Renal cortex interstitium (tissue), 11 donors: ENCODE results near the gene CALM1. TPM values are rescaled to one million over a fixed set of nuclear protein-coding genes. Genes with fewer than 3 reads are reported as not detected.
A peak's percentile ranks its signal among the peaks of the same experiment; 100 is the strongest.

ENCODE experiments used
- DNase-seq, 11 donors: peaks; one replicate each; pipeline ENCODE4 v3.0.0-alpha.2; 2013; ENCODE audit warnings: low read depth in 9 of 11, low spot score in 4 of 11; ENCODE audit errors: extremely low read depth in 1 of 11
- polyA plus RNA-seq, 3 donors: library from polyadenylated mRNA; unstranded; fragments of 120-200 nt; gene quantifications; one replicate each; pipeline ENCODE4 v1.2.1, GENCODE V29; 2013; ENCODE audit not compliant: insufficient read length in 3 of 3

Gene CALM1
- polyA plus RNA-seq, 3 donors = 325 to 393 (median 356) TPM

DNA sequence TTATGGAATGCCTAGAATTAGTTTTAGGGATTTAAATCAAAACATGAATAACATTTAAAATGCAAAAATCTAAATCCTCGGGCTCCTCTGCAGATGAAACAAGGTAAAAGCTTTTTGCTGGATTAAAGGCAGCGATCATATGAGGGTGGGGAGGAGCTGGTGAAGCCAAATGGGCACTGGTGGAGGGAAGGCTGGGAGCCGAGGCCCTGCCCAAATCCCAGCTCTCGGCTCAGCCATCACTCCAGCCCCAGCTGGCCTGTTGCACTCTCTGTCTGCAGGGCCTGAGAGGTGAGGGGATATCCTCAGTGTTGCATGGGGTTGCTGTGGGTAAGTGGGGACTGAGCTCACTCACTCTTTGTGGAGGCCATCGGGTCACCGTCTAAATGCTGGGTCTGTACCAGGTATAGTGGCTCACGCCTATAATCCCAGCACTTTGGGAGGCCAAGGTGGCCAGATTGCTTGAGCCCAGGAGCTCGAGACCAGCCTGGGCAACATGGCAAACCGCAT is 28.6 kb downstream of the CALM1 start:
- no peak for DNase-seq

DNA sequence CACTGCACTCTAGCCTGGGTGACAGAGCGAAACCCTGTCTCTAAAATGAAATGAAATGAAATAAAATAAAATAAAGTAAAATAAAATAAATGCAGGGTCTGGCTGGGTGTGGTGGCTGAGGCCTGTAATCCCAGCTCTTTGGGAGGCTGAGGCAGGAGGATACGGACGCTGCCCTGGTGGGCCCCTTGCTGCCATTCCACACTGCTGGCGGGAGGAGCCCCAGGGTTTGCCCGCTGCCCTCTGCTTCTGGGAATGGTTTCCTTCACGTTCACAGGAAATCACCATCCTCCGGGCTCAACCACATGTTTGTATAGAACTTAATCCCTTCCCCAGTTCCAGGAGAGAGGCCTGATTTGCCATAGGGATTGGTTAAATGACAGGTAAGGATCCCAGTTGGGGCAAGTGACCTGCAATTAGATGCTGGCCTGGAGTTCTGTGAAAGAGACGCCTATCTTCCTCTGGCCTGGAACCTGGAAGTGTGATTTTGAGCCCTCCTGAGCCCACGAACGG is 29.3 kb downstream of the CALM1 start:
- no peak for DNase-seq

DNA sequence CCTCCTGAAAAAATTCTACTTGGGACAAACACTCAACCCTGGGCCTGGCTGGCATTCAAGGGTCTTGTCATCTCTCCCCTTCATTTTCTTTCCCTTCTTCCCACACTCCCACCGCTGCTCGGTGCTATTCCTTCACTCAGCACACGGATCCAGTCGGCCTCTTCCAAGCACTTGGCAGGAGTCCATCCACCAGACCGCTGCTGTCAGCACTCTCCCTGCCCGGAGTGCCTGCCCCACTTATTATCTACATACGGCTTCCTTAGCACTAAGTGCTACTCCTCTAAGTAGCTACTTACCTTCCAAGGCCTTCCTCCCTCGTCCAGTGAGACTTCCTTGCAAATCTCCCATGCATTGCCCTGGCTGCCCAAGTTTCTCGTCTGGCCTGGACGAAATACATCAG is 29.8 kb downstream of the CALM1 start:
- no peak for DNase-seq

DNA sequence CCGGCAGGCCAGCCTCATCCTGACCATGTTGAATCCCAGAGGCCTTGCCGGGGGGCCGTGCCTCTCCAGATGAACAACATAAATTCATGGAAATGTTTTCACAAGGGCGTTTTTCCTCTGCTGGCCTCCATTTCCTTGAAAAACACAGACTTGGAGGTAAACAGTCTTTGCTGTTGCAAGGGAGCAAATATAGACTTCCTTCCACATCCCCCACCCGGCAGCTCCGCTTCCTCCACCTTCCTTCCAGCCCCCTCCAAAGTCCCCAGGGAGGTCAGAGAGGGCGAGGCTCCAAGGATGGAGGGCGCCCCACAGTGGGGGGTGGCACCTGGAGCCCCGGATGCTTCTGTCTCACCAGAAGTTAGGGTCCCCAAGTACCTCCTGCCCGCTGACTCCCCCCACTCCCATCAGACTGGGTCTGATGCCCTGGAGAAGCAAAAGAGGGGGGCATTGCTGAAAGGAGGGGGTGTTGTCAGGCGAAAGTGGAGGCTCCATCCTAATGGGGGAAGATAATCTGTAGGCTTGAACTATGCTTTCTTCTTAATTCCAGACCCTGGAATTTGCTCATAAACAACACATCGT is 31.1 kb downstream of the CALM1 start:
- DNase-seq = no peak

DNA sequence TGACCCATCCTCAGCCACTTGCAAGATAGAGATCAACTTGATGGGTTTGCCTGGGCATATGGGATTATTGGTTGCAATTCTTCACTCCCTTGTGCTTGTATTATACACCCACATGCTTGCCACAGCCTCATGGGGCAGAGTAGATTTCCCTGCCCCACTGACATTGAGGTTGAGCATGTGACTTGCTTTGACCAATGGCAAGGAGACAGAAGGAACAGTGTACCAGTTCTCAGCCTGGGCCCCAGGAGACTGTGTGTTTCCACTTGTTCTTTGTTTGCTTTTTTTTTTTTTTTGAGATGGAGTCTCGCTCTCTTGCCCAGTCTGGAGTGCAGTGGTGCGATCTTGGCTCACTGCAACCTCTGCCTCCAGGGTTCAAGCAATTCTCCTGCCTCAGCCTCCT is 31.8 kb downstream of the CALM1 start:
- DNase-seq = no peak

DNA sequence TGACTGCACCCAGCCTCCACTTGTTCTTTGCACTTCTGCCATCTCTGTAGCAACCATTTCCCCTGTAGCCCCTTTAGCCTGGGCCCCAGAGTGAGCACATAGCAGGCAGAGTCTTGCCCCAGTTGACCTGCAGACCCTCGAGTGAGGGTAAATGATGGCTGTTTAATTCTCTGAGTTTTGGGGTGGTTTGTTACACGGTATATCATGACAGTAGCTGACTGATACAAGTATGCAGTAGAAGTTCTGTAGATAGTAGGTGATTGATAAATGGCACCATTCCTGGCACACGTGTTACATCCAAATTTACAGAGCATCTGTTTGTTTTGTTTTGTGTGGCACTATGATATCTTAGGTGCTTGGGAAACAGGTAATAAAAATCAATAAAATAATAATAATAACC is 32.4 kb downstream of the CALM1 start:
- no peak for DNase-seq

DNA sequence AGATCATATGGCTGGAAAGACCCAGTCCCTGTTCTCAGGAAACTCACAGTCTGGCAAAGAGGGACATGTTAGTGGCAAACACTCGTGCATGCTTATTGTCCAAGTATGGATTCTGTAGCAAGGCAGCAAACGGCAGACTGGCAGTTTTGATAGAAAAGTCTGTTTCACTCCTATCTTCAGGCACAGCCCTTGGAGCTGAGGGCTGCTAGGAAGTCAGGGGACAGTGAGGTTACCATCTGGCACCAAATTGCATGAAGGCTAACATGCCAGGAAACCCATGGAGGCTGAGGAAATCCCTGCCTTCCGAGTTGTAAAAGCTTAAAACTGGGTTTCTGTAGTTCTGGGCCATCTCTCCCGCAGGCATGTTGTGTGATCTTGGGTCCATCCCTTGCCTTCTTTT is 32.9 kb downstream of the CALM1 start:
- no peak for DNase-seq

DNA sequence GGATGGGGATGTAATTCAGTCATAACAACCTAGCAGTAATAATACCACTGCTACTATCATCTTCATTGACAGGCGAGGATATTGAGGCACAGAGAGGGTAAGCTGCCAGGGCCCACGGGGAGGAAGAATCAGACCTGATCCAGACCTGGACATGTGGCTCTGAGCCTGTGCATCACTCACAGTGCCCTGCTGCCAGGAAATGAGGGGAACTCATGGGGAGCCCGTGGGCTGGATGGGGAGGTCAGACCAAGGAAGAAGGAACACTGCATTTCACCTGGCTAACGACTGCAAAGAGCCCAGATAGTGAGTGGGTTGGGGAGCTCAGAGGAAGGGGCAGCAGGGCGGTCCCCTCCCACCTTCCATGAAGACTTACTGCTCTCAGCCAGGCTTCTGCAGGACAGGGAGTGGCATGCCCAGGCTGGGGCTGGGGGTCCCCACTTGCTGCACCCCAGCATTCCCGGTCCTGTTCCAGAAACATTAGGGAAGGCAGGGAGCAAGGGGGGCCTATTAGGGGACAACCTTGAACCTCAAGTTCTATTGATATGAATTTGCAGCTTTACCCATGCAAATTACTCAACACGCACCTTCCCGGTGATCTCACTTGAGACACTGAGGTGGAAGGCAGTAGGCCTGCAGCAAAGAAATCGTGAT is 37.7 kb downstream of the CALM1 start:
- no peak for DNase-seq

DNA sequence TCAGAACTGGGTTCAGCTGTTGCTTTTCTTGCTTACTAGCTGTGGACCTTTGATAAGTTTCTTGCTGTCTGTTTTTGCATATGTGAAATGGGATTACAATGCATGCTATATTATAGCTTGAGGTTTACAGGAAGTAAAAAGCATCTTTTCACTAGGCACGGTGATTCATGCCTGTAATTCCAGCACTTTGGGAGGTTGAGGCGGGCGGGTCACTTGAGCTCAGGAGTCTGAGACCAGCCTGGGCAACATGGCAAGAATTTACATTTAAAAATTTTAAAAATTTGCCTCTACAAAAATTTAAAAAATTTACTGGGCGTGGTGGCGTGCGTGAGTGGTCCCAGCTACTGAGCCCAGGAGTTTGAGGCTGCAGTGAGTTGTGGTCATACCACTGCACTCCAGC is 42.0 kb downstream of the CALM1 start:
- DNase-seq = no peak

DNA sequence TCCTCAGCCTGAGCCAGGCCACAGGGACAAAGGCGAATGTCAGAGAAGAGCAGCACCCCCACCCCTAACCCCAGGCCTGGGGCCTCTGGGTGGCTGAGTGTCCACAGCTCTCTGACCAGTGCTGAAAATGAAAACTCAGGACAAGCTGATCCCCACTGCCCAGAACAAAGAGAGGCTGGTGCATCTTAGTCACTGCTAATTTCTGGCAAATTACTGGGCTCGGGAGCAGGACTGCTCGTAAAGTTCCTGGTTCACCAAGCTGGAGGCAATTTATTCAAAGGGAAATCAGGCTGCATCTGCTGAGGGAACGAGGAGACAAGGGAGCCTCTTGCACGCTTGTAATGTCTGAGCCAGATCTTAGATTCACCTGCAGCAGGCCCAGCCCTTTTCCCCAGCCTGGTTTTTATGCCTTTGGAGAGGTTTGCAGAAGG is 43.2 kb downstream of the CALM1 start:
- DNase-seq = no peak

DNA sequence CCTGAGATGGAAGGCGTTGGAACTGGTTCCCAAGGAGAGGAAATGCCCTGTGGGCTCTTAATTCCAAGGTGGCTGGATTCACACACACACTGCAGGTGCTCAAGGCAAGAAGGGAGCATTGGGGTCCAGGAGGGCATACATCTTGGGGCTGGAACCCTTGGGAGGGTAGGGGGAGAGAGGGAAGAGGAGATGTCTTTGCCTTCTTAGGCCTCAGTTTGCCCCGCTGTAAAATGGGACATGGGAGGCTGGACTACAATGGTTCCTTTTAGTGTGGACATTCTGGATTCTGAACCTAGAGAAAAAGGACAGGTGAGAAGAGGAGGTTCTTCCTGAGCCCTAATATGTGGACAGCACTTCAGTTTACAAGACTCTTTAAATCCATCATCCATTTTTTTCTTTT is 43.8 kb downstream of the CALM1 start:
- DNase-seq = no peak

DNA sequence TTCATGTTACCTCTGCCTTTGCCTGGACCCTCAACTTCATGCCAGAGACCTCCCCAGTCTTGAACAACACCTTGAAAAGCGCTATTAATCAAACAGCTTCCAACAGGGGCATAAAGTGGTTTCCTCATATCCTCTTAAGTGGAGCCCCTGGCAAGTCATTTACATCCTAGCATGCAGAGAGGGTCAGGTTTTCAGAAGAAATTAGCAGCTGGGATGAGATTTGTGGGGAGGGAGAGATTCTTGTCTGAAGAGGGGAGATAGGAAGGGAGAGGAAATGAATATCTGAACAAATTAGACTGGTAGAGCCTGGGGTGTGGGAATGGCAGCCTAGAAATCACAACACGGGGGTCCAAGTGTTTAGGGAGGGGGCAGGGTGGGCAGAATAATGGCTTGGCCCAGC is 45.6 kb downstream of the CALM1 start:
- no peak for DNase-seq

DNA sequence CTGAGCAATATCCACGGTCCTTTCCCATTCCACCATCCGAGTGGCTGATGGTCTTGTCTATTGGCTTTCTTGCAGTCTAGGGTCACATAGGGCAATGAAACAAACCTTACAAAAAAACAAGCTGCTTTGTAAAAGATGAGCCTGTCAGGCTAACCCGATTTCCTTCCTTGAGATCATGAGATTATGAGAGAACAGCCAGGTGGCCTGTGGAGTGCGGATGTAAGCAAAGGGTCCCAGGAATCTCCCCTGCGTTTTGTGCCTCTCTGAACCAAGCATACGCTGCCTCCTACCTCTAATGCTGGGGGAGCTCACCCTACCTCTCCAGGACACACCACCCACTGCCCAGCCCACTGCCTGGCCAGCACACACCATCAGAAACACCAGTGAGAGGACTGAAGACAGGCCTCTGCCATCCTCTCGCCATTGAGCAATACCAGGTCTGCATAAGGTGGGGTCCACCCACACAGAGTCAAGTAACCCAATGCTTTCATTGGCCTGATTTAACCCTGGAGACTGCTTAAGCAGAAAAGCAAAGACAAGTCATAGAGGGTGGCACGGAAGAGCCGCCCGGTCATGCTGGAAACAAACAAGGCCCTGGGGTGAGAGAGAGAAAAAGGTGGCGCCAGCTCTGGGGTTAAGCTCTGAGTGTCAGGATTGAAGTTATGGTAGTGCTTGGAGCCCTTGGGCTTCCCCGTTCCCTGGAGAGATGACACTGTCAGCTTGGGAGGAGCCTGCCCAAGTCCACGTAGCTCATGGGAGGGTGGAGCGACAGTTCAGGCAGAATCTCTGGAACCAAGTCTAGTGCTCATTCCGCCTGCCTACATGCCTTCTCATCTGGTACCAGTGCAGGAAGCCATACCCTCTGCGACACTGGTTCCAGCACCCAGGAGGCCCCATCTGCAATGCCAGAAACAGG is 46.6 kb downstream of the CALM1 start:
- DNase-seq = no peak

DNA sequence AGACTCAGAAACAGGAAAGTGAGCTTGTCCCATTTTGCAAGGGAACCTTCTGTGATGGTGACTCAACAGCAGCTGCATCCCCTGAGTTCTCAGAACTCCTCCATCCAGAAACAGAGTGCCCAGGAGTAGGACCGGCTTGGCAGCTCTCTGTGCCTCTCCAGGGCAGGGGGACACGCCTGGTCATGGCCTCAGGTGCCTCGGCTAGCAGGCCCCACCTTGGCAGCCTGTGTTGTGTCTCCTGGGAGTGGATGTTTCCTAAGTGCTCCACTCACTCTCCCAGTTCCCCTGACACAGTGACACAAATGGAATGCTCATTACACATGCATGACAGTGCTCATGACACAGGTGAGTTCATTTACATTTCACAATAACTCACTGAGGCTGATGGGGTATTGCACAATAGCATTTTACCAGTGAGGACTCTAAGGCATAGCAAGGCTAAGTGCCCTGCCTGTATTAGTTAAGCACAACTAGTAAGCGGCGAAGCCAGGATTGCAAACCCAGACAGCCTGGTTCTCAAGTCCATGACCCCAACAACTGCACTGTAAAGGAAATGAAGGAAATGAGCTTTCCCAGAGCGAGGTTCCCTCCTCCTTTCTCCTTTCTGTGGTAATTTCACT is 47.4 kb downstream of the CALM1 start:
- peak in 1 of 11 donors; percentile 52 for DNase-seq

DNA sequence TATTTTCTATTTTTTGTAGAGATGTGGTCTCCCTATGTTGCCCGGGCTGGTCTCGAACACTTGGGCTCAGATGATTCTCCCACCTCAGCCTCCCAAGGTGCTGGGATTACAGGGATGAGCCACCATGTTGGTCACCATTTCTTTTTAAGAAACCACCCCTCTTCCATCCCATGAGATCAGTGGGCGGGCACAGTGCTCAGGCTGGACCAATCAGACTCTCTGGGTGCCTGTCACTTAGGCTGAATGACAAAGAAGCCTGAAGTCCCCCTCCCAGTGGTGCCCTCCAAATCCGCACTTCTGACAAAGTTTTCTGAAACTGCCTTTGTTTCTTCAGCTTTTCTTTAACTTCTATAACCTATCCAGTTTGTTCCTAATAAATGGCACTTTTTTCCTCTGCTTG is 48.2 kb downstream of the CALM1 start:
- DNase-seq = no peak

DNA sequence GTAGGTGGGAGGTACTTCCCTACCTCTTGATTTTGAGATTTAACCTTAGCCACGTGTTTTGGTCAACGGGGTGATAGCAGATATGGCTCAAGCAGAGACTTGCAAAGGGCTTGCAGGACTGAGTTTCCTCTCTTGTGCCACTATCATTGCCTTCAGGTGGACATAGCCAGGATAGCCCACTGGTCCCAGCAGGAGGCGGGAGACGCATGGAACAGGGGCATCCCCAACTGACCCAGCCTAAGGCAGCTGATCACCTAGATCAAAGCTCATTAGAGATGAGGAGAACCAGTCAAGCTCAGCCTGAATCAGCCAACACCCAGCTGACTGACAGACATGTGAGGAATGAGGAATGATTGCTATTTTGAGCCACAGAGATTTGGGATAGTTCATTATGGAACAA is 49.6 kb downstream of the CALM1 start:
- DNase-seq = no peak

DNA sequence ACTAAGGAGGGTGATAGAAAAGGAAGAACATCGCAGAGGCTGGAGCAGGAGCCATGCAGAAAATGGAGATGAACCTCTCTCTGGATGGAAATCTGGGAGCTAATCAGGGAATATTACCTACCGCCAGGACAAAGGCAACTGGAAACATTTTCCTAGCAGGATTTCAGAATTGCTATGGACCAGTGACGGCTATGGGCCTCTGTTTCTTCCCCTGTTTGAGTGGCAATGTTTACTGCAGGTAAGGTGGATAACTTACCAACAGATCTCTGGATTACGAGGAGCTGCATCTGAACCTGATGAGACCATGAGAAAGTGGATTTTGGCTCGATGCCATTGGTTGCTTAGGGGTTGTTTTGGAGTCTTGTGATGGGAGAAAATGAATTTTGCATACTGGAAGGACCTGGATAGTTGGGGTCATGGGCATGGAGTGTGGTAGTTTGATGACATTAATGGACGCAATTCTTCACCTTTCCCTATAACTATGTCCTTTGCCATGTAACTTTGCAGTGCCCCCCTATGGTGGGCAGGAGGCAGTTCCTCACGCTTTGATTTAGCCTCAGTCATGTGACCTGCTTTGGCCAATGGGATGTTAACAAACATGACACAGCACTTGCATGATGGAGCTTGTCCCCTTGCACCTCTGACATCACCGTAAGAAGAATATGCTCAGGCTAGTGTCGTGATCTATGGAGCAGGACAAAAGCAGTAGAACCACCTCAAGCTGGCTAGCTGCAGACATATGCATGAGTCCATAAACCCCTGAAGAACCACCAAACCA is 51.1 kb downstream of the CALM1 start:
- no peak for DNase-seq

DNA sequence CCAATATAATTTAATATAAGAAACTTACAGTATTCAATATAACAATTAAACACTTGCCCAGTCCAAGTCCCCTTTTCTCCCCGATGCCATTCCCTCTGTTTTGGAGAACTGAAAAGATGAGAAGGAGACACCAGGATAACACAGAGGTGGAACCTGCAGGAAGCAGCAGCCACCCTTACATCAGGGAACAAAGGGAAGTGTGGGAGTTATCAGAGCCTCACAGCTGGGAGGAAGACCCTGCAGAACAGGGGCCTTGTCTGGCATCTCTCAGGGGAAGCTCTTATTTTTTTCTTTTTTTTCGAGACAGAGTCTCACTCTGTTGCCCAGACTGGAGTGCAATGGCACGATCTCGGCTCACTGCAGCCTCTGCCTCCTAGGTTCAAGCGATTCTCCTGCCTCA is 52.6 kb downstream of the CALM1 start:
- DNase-seq = no peak

DNA sequence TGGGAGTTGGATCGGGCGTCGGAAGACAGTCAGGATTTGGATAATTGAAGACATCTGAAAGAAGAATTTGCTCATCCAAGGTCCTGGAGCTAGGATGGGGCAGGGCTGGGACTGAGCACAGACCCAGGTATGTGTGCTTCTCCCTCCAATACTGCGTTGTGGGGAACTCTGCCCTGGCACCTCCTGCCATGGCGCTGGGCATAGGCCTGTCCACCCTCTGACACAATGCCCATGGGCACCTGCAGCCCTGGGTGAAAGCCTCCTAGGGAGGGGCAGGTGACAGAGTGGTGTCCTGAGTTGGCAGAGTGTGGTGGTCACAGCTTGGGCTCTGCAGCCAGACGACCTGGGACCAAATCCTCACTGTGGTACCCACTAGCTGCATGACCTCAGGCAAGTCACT is 53.3 kb downstream of the CALM1 start:
- DNase-seq = no peak
